MG63 (cell line): ENCODE measurements around the gene YAE1. TPM values are rescaled to one million over a fixed set of nuclear protein-coding genes. Genes with fewer than 3 reads are reported as not detected.
A peak's percentile ranks its signal among the peaks of the same experiment; 100 is the strongest.

Experiments used
- DNase-seq: peaks from one replicate; pipeline ENCODE4 v3.0.0-alpha.2; 2020
- H3K27me3 ChIP-seq: fragments of 250-450 bp; sonication (Bioruptor Pico); 2 replicates; pipeline ENCODE4 v1.5.1; 2020; ENCODE audit warnings: mild to moderate bottlenecking, moderate library complexity
- H3K36me3 ChIP-seq: fragments of 250-450 bp; sonication (Bioruptor Pico); 2 replicates; pipeline ENCODE4 v1.5.1; 2020; ENCODE audit warnings: mild to moderate bottlenecking, moderate library complexity
- H3K4me3 ChIP-seq: fragments of 250-450 bp; sonication (Bioruptor Pico); 2 replicates; pipeline ENCODE4 v1.5.1; 2020; ENCODE audit warnings: mild to moderate bottlenecking, moderate library complexity
- H3K9me3 ChIP-seq: fragments of 250-450 bp; sonication (Bioruptor Pico); 2 replicates; pipeline ENCODE4 v1.5.1; 2020; ENCODE audit warnings: mild to moderate bottlenecking, moderate library complexity
- total RNA-seq: library from RNA; depleted of rRNA; stranded (reverse); fragments of >200 nt; shearing (Covaris generic); gene quantifications from 2 replicates; pipeline ENCODE4 v1.2.3, GENCODE V29; 2014; ENCODE audit warnings: low replicate concordance; rRNA removed

YAE1 gene
- total RNA-seq, 1 experiment from 2014 or later: 26.3 TPM

DNA sequence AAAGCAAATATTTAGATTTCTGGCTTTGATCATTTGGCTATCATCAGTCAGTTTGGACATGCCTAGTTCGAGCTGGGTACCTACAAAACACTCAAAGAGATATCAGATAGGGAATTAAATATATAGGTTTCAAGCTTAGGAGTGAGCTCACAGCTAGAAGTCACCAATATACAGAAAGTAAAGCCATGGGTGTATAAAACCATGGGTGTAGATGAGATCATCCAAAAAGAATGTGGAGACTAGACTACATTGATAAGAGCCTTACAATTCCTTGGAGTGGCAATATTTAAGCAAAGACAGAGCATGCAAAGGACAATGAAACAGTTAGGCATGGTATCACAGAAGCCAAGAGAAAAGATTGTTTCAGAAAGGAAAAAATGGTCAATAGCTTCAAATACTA is 49.9 kb downstream of the YAE1 start:
- Histone ChIP-seq H3K36me3 (peaks cover 6% of the 10 kb centered on the region; the same call in 1 of the 2 replicates), H3K27me3 (no peaks in the 10 kb centered on the region), H3K4me3 (no peak overlapping the region), H3K9me3 (no peaks in the 10 kb centered on the region)
- DNase-seq: no peak

DNA sequence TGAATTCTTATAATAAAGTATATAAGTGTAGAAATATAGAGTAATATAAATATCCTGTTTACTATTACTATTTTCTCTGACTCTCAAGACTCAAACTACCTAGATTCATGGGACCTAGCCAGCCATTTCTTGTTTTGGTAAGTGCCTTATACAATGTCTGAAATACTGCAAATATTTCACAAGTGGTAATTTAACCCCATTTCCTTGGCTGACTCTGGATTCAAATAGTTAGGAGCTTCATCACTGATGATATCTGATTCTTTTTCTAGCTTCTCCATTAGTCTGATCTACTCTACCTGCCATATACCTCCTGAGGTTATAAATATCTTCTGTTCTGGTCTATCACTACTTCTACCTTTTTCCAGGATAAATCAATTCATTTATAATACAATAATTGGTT is 50.8 kb downstream of the YAE1 start:
- H3K27me3 ChIP-seq: no peaks in the 10 kb centered on the region
- no peak for DNase-seq
- H3K4me3 ChIP-seq: no peak overlapping the region
- peaks cover 6% of the 10 kb centered on the region; the same call in 1 of the 2 replicates for H3K36me3 ChIP-seq
- no peaks in the 10 kb centered on the region for H3K9me3 ChIP-seq

DNA sequence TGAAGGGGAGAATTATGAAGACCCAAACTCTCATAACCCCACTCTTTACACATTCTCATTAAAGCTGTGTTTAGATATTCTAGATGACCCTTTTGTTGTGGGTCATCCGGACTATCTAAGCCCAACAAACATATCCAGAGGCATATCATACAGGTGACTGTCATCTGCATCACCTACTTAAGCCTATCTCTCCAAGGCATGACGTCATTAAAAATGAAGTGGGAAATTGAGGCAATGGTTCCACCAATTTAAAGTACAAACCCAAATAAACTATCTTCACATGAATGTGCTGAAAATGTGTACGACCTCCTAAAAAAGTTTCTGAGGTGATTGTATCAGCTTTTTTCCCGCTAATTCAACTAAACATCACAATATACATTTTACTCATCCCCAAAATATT is 52.7 kb downstream of the YAE1 start:
- no peak overlapping the region for H3K4me3 ChIP-seq
- no peak for DNase-seq
- H3K9me3 ChIP-seq: no peaks in the 10 kb centered on the region
- no peaks in the 10 kb centered on the region for H3K27me3 ChIP-seq
- peaks cover 6% of the 10 kb centered on the region; the same call in 1 of the 2 replicates for H3K36me3 ChIP-seq

DNA sequence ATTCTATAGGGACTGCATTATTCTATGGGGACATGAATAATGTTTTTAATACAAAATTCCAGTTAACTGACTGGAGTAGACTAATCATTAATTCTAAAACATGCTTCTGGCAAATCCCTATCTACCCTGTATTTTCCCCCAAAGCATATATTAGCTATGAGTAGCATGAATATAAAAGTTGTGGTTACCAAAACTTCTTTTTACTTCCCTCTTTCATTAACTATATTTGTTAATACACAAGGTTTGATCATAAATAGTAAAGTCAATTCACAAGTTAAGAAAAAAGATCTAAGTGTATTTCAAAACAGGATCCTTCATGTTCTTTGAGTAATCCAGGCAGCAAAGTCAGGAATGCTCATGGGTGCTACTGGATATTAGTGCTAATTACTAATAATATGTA is 54.3 kb downstream of the YAE1 start:
- Histone ChIP-seq H3K4me3 (no peak overlapping the region), H3K9me3 (no peaks in the 10 kb centered on the region), H3K27me3 (no peaks in the 10 kb centered on the region), H3K36me3 (peaks cover 6% of the 10 kb centered on the region; the same call in 1 of the 2 replicates)
- DNase-seq: no peak

DNA sequence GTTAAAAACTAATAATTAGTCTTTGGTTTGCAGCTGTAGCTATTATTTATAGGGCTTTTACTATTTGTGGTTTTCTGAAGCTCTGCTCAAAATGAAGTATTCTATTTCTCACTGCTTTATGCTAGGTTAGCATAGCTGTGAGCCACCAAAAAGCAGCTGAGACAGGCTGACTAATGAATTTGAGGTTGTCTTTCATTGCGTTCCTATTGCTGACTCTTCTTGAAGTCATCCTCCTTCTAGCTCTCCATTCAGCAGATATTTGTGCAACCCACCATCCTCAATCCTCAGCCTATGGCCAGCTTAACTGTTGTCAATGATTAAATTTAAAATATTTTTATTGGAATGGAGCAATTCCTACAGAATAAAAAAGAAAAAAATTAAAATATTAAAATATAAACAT is 55.1 kb downstream of the YAE1 start:
- peaks cover 6% of the 10 kb centered on the region for H3K36me3 ChIP-seq
- H3K9me3 ChIP-seq: no peaks in the 10 kb centered on the region
- no peak overlapping the region for H3K4me3 ChIP-seq
- H3K27me3 ChIP-seq: no peaks in the 10 kb centered on the region
- peak; percentile 28 for DNase-seq

DNA sequence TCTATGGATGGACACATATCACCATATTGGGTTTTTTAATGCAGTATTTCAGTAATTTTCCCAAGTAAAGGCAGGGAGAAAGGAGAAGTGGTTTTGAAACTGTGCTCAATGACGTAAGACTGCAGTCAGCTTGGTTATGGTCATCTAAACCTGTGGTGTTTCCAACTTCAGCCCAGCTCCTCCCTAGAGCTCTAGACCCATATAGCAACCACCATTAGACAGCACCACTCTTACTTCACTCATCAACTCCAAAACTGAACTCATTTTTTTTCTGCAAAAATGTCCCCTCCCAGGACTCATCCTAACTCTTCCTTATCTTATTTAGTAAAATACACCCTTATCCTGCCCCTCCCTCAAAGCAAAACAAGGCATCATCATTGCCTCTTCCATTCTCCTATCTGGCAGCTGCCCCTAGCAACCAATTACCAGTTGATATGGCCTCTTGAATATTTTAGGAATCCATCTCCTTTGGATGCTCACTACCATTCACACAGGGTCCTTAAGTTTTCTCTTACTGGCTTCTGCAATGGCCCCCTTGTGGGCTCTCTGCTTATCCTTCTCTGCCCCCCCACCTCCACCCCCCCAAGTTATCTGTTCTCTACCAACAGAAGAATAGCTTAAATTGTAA is 55.7 kb downstream of the YAE1 start:
- Histone ChIP-seq H3K4me3 (no peak overlapping the region; the same call in 1 of the 2 replicates), H3K9me3 (no peaks in the 10 kb centered on the region), H3K27me3 (no peaks in the 10 kb centered on the region), H3K36me3 (peaks cover 8% of the 10 kb centered on the region)
- no peak for DNase-seq

Other genes with a start within 250 kb of the YAE1 start
- gene RALA, start 57.2 kb downstream of the YAE1 start, total RNA-seq: 14.7 and 31.1 TPM in 2 replicates